GM12878 (cell line): ENCODE results near the gene ACVR2A. TPM values are rescaled to one million over a fixed set of nuclear protein-coding genes. Genes with fewer than 3 reads are reported as not detected.

Source experiments
- ATAC-seq: fragments of 200-7000 bp; cut with Tn5 transposase; 3 replicates; pipeline ENCODE4 v1.9.1; 2020; ENCODE audit warnings: mild to moderate bottlenecking, moderate library complexity
- BruUV-seq: library from RNA; stranded (reverse); fragments of 400-500 nt; replicated peaks from 2 replicates; lab custom pipeline; 2021; lab: Mats Ljungman, UMichigan
- CTCF ChIA-PET: fragments of 300-600 bp; sonication (Branson Sonifier 250); formaldehyde crosslinking; extraction: SDS; loops from one replicate; lab custom pipeline; 2021; ENCODE audit warnings: inconsistent platforms; lab: Yijun Ruan, JAX
- POLR2A ChIA-PET: fragments of 350-600 bp; formaldehyde crosslinking; extraction: SDS; loops from one replicate; lab custom pipeline; 2021; ENCODE audit warnings: inconsistent platforms; lab: Charles Lee
- RAD21 ChIA-PET: fragments of 300-600 bp; sonication (Branson Sonifier 250); formaldehyde crosslinking; loops from one replicate; lab custom pipeline; 2023; ENCODE audit warnings: antibody characterized with exemption; ENCODE audit not compliant: unreplicated experiment; lab: Charles Lee
- SMC1A ChIA-PET: fragments of 300-600 bp; sonication (Branson Sonifier 250); formaldehyde crosslinking; loops from one replicate; lab custom pipeline; 2023; ENCODE audit not compliant: unreplicated experiment, uncharacterized antibody; lab: Charles Lee
- DNase-seq: peaks from one replicate; pipeline ENCODE4 v3.0.0-alpha.2; 2011; ENCODE audit warnings: low read depth, low spot score
- FAIRE-seq: peaks from 3 replicates; lab custom pipeline; 2011; peaks lifted over from hg19 to GRCh38; lab: Jason Lieb, UNC
- H2AFZ ChIP-seq: 2 replicates; pipeline ENCODE4 v1.6.0; 2011; ENCODE audit warnings: low read depth, low read length, control low read depth; ENCODE audit not compliant: control insufficient read depth
- H3K27ac ChIP-seq: 2 replicates; pipeline ENCODE4 v1.5.1; 2011; ENCODE audit warnings: control low read depth; ENCODE audit not compliant: control insufficient read depth, insufficient read depth
- H3K27me3 ChIP-seq, 2 experiments: replicated peaks in 1 of 2; 2 replicates each; pipeline versions ENCODE4 v1.6.0 to v1.6.1; 2011; ENCODE audit warnings: low read length in 1 of 2; ENCODE audit not compliant: control insufficient read depth in 2 of 2, insufficient read depth in 2 of 2
- H3K36me3 ChIP-seq, 2 experiments: 2 replicates each; pipeline ENCODE4 v1.5.1; 2011; ENCODE audit warnings: low read length in 1 of 2; ENCODE audit not compliant: control insufficient read depth in 2 of 2, insufficient read depth in 2 of 2
- H3K4me1 ChIP-seq: 2 replicates; pipeline ENCODE4 v1.6.1; 2011; ENCODE audit warnings: mild to moderate bottlenecking, low read length, moderate library complexity, mixed read lengths; ENCODE audit not compliant: control insufficient read depth, insufficient read depth
- H3K4me2 ChIP-seq: 2 replicates; pipeline ENCODE4 v1.6.0; 2011; ENCODE audit warnings: control low read depth; ENCODE audit not compliant: control insufficient read depth, insufficient read depth
- H3K4me3 ChIP-seq: fragments of 200-600 bp; sonication (generic); 2 replicates; pipeline ENCODE4 v1.5.1; 2016
- H3K79me2 ChIP-seq: 2 replicates; pipeline ENCODE4 v1.6.0; 2011; ENCODE audit warnings: low read length; ENCODE audit not compliant: control insufficient read depth, insufficient read depth
- H3K9ac ChIP-seq: 2 replicates; pipeline ENCODE4 v1.8.0; 2011; ENCODE audit warnings: low read length, control low read depth, mixed read lengths; ENCODE audit not compliant: control insufficient read depth, insufficient read depth
- H3K9me3 ChIP-seq: replicated peaks from 3 replicates; pipeline ENCODE4 v1.5.1; 2011; ENCODE audit warnings: mild to moderate bottlenecking, low read length; ENCODE audit not compliant: control insufficient read depth, insufficient read depth
- H4K20me1 ChIP-seq: 2 replicates; pipeline ENCODE4 v1.6.0; 2011; ENCODE audit not compliant: control insufficient read depth, insufficient read depth
- BCL3 ChIP-seq: IDR thresholded peaks from 2 replicates; pipeline ENCODE4 v1.6.1; 2011; ENCODE audit warnings: borderline replicate concordance, low read depth, mild to moderate bottlenecking, moderate library complexity, low read length; ENCODE audit not compliant: insufficient read depth, poor library complexity, severe bottlenecking
- BCLAF1 ChIP-seq: fragments of 450-650 bp; IDR thresholded peaks from 2 replicates; pipeline ENCODE4 v1.6.1; 2017; ENCODE audit warnings: antibody characterized with exemption, mild to moderate bottlenecking, moderate library complexity
- LARP7 ChIP-seq: fragments of 450-650 bp; IDR thresholded peaks from 2 replicates; pipeline ENCODE4 v1.6.1; 2017; ENCODE audit warnings: mild to moderate bottlenecking
- NFYA ChIP-seq: IDR thresholded peaks from 2 replicates; pipeline ENCODE4 v1.6.1; 2011; ENCODE audit warnings: low read depth, mild to moderate bottlenecking, low read length, improper control_type of control experiment, borderline replicate concordance
- NFYB ChIP-seq: IDR thresholded peaks from 2 replicates; pipeline ENCODE4 v1.6.1; 2011; ENCODE audit warnings: low read depth, mild to moderate bottlenecking, low read length, improper control_type of control experiment, moderate library complexity; ENCODE audit not compliant: insufficient read depth
- RELA ChIP-seq: fragments of 450-650 bp; IDR thresholded peaks from 2 replicates; pipeline ENCODE4 v1.8.0; 2014; ENCODE audit warnings: borderline replicate concordance; ENCODE audit not compliant: partially characterized antibody
- ZNF274 ChIP-seq: IDR thresholded peaks from one replicate; pipeline ENCODE4 v1.8.0; 2011; ENCODE audit not compliant: insufficient read length, insufficient read depth
- WGBS: methylation state at CpG from one replicate; pipeline ENCODE4 v1.1.6; 2016; ENCODE audit warnings: low lambda C conversion rate; ENCODE audit not compliant: insufficient replicate concordance, insufficient coverage; ENCODE audit errors: missing lambda C conversion rate; 5-methylcytosine and 5-hydroxymethylcytosine counted together
- in situ Hi-C: fragments of 300-500 bp; cut with MboI; formaldehyde crosslinking; loops from 9 replicates; pipeline ENCODE4 v1.14.3; 2018; ENCODE audit warnings: mixed read lengths
- intact Hi-C: fragments of 100-400 bp; cut with micrococcal nuclease; formaldehyde crosslinking; loops from one replicate; pipeline ENCODE4 v1.14.2; 2022; ENCODE audit not compliant: unreplicated experiment
- polyA plus RNA-seq, 11 experiments: library from polyadenylated mRNA; depleted of rRNA in 4 of 11; unstranded in 6 of 11; stranded (reverse) in 5 of 11; fragments of >200 nt; fragmentation: Nextera tagmentation in 4 of 11; fragmentation: Illumina TruSeq in 1 of 11; extraction: Ambion mirVana in 4 of 11; extraction: Trizol in 1 of 11; gene quantifications; 1 replicate in 1 of 11; 2 replicates in 10 of 11; pipeline versions ENCODE4 v1.2.1 to v1.2.3, GENCODE V29; 2011 to 2016; ENCODE audit warnings: inconsistent platforms in 2 of 11, missing spikeins in 2 of 11, low read depth in 1 of 11
- total RNA-seq, 4 experiments: library from RNA; depleted of rRNA in 3 of 4; stranded (reverse); fragments of >200 nt in 3 of 4; fragmentation: Illumina TruSeq in 1 of 4; extraction: Trizol in 1 of 4; gene quantifications; 2 replicates each; pipeline versions ENCODE4 v1.2.1 to v1.2.3, GENCODE V29; 2013 to 2021

The ACVR2A gene
- total and polyA plus RNA-seq, 10 of the 15 experiments (the other 5 are each of a cell fraction or from before 2014, with no cell fraction given), result 0.42 to 3.0 (median 1.7) TPM

GRCh38 chr2:147886136-147886535, 41.3 kb downstream of the ACVR2A start:
- Histone ChIP-seq H3K4me3 (no peak overlapping the region), H3K9me3 (no peaks in the 10 kb centered on the region), H2AFZ (no peak overlapping the region), H3K79me2 (no peaks in the 10 kb centered on the region), H3K27ac (no peak overlapping the region), H3K9ac (no peak overlapping the region), H3K36me3 (no peaks in the 10 kb centered on the region), H3K4me1 (no peaks in the 10 kb centered on the region), H3K4me2 (no peak overlapping the region), H3K27me3 (no peaks in the 10 kb centered on the region), H4K20me1 (no peaks in the 10 kb centered on the region)
- POLR2A ChIA-PET, result no interaction called here
- BruUV-seq, result no TSS peak
- in situ Hi-C loops, result no loop called here
- SMC1A ChIA-PET, result no interaction called here
- DNase-seq (no peak), ATAC-seq (no peak), FAIRE-seq (peak; percentile 13)
- intact Hi-C loops, result no loop called here
- RAD21 ChIA-PET, result no interaction called here
- no peak for TF ChIP-seq LARP7
- TF ChIP-seq BCL3, result no peak
- no peak for TF ChIP-seq BCLAF1
- TF ChIP-seq ZNF274, result no peak
- TF ChIP-seq NFYA, result no peak
- no peak for TF ChIP-seq NFYB
- no peak for TF ChIP-seq RELA
- 85% methylated on average over 2 of the region's 2 CpGs for WGBS
- CTCF ChIA-PET, result no interaction called here
